ENCODE results near the gene NPM3. TPM values are rescaled to one million over a fixed set of nuclear protein-coding genes. Genes with fewer than 3 reads are reported as not detected.

The NPM3 gene
- total RNA-seq, 4 donors from 2014 or later, result 11.4 to 28.2 (median 21.8) TPM

GRCh38 chr10:101771380-101771779 is 11.9 kb downstream of the NPM3 start:
- peaks cover 2 to 34% (median 14%) of the 10 kb centered on the region in 3 donors for H3K4me1 ChIP-seq
- no peak overlapping the region for H3K4me3 ChIP-seq
- no peak for TF ChIP-seq POLR2A (IDR thresholded peaks at IDR 0.05)
- no peak for ATAC-seq
- no peaks in the 10 kb centered on the region for H3K36me3 ChIP-seq
- no CpG with 5 or more reads among the region's 10 CpGs for WGBS, 2 donors (ENCODE audit: low coverage in 1 of 2)
- H3K27ac ChIP-seq, result no peak overlapping the region
- no peaks in the 10 kb centered on the region for H3K9me3 ChIP-seq
- peaks cover 97% of the 10 kb centered on the region for H3K27me3 ChIP-seq

GRCh38 chr10:101770331-101771215 is 12.7 kb downstream of the NPM3 start:
- Histone ChIP-seq H3K27ac (no peak overlapping the region), H3K27me3 (peaks cover 89% of the 10 kb centered on the region), H3K4me3 (no peak overlapping the region), H3K9me3 (no peaks in the 10 kb centered on the region), H3K4me1 (peaks cover 0 to 26% (median 11%) of the 10 kb centered on the region in 3 donors), H3K36me3 (no peaks in the 10 kb centered on the region)
- WGBS, 2 donors (ENCODE audit: low coverage in 1 of 2), result 81 to 100% methylated on average over 1 to 6 of the region's 41 CpGs
- ATAC-seq, result no peak
- TF ChIP-seq POLR2A (IDR thresholded peaks at IDR 0.05), result no peak
- TF ChIP-seq EP300 (IDR thresholded peaks at IDR 0.05), result no peak
- TF ChIP-seq POLR2AphosphoS5 (IDR thresholded peaks at IDR 0.05), result no peak
- TF ChIP-seq CTCF (IDR thresholded peaks at IDR 0.05), result no peak

- 69 to 80% methylated on average over 1 to 2 of the region's 5 CpGs for WGBS, 2 donors (ENCODE audit: low coverage in 1 of 2)
- TF ChIP-seq CTCF (IDR thresholded peaks at IDR 0.05) (no peak), POLR2A (IDR thresholded peaks at IDR 0.05) (no peak)
- Histone ChIP-seq H3K36me3 (no peaks in the 10 kb centered on the region), H3K4me1 (peaks cover 0 to 16% (median 3%) of the 10 kb centered on the region in 3 donors), H3K4me3 (no peak overlapping the region), H3K27ac (no peak overlapping the region), H3K27me3 (peaks cover 87% of the 10 kb centered on the region), H3K9me3 (no peaks in the 10 kb centered on the region)
- no peak for ATAC-seq
These were observed 13.6 kb downstream of the NPM3 start for GRCh38 chr10:101769541-101770180.

GRCh38 chr10:101768791-101769170 is 14.5 kb downstream of the NPM3 start:
- peaks cover 85% of the 10 kb centered on the region for H3K27me3 ChIP-seq
- peaks cover 0 to 8% (median 0%) of the 10 kb centered on the region in 3 donors for H3K4me1 ChIP-seq
- 84 to 94% methylated on average over 4 to 8 of the region's 8 CpGs for WGBS, 2 donors (ENCODE audit: low coverage in 1 of 2)
- no peak overlapping the region for H3K4me3 ChIP-seq
- H3K9me3 ChIP-seq, result no peaks in the 10 kb centered on the region
- TF ChIP-seq POLR2AphosphoS5 (IDR thresholded peaks at IDR 0.05) (no peak), CTCF (IDR thresholded peaks at IDR 0.05) (no peak), POLR2A (IDR thresholded peaks at IDR 0.05) (no peak), EP300 (IDR thresholded peaks at IDR 0.05) (no peak)
- no peak overlapping the region for H3K27ac ChIP-seq
- H3K36me3 ChIP-seq, result no peaks in the 10 kb centered on the region
- no peak for ATAC-seq

- no peak for ATAC-seq
- H3K4me3 ChIP-seq, result no peak overlapping the region
- H3K4me1 ChIP-seq, result peaks cover 0 to 2% (median 0%) of the 10 kb centered on the region in 3 donors
- no peak for TF ChIP-seq POLR2AphosphoS5 (IDR thresholded peaks at IDR 0.05)
- TF ChIP-seq CTCF (IDR thresholded peaks at IDR 0.05), result no peak
- no peak for TF ChIP-seq POLR2A (IDR thresholded peaks at IDR 0.05)
- TF ChIP-seq EP300 (IDR thresholded peaks at IDR 0.05), result no peak
- no peaks in the 10 kb centered on the region for H3K9me3 ChIP-seq
- WGBS, 2 donors (ENCODE audit: low coverage in 1 of 2), result 50 to 79% methylated on average over 5 to 6 of the region's 14 CpGs
- no peak overlapping the region for H3K27ac ChIP-seq
- H3K27me3 ChIP-seq, result peaks cover 85% of the 10 kb centered on the region
- H3K36me3 ChIP-seq, result no peaks in the 10 kb centered on the region
These were observed 15.1 kb downstream of the NPM3 start for GRCh38 chr10:101767966-101768790.
